OCI-LY7 (cell line): ENCODE measurements around the gene UGT1A4. TPM values are rescaled to one million over a fixed set of nuclear protein-coding genes. Genes with fewer than 3 reads are reported as not detected.

Experiments
- BruUV-seq: library from RNA; stranded (reverse); fragments of 400-500 nt; replicated peaks from 2 replicates; lab custom pipeline; 2021; lab: Mats Ljungman, UMichigan
- CTCF ChIA-PET: fragments of 300-600 bp; sonication (Branson Sonifier 250); formaldehyde crosslinking; loops from one replicate; lab custom pipeline; 2022; ENCODE audit warnings: antibody characterized with exemption; ENCODE audit not compliant: unreplicated experiment; lab: Charles Lee
- POLR2A ChIA-PET: fragments of 300-600 bp; sonication (Branson Sonifier 250); formaldehyde crosslinking; loops from one replicate; lab custom pipeline; 2022; ENCODE audit warnings: antibody characterized with exemption; lab: Charles Lee
- DNase-seq: peaks from one replicate; pipeline ENCODE4 v3.0.0-alpha.2; 2015; ENCODE audit warnings: low spot score
- H2AFZ ChIP-seq: fragments of 200-600 bp; sonication (generic), shearing (Covaris generic); 2 replicates; pipeline ENCODE4 v1.6.1; 2014; ENCODE audit warnings: mild to moderate bottlenecking, antibody characterized with exemption, low read length, moderate library complexity
- H3K27ac ChIP-seq: fragments of 200-600 bp; sonication (generic); 2 replicates; pipeline ENCODE4 v1.5.1; 2014; ENCODE audit warnings: mixed run types, low read depth, mild to moderate bottlenecking, moderate library complexity, low read length, inconsistent platforms; ENCODE audit not compliant: poor library complexity, severe bottlenecking
- H3K36me3 ChIP-seq: fragments of 200-600 bp; sonication (generic); 2 replicates; pipeline ENCODE4 v1.6.1; 2014; ENCODE audit warnings: mild to moderate bottlenecking, antibody characterized with exemption, low read length, moderate library complexity, mixed read lengths; ENCODE audit not compliant: insufficient read depth
- H3K4me1 ChIP-seq: fragments of 200-600 bp; sonication (generic); 2 replicates; pipeline ENCODE4 v1.5.1; 2014; ENCODE audit warnings: mild to moderate bottlenecking, low read length; ENCODE audit not compliant: insufficient read depth, poor library complexity, severe bottlenecking
- H3K4me2 ChIP-seq: fragments of 200-600 bp; sonication (generic); 2 replicates; pipeline ENCODE4 v1.6.1; 2014; ENCODE audit warnings: mild to moderate bottlenecking, low read length
- H3K4me3 ChIP-seq: fragments of 200-600 bp; sonication (generic); 2 replicates; pipeline ENCODE4 v1.5.1; 2014; ENCODE audit warnings: mild to moderate bottlenecking, low read depth, low read length; ENCODE audit not compliant: poor library complexity, severe bottlenecking
- H3K79me2 ChIP-seq: fragments of 200-600 bp; sonication (generic); 2 replicates; pipeline ENCODE4 v1.6.1; 2016; ENCODE audit warnings: low read depth, mild to moderate bottlenecking, low read length, moderate library complexity, mixed read lengths; ENCODE audit not compliant: insufficient read depth
- H3K9me2 ChIP-seq: fragments of 200-600 bp; sonication (generic); 2 replicates; pipeline ENCODE4 v1.6.1; 2016; ENCODE audit warnings: mild to moderate bottlenecking, low read length, mixed read lengths; ENCODE audit not compliant: insufficient read depth
- H3K9me3 ChIP-seq: fragments of 200-600 bp; sonication (generic); 2 replicates; pipeline ENCODE4 v1.6.1; 2014; ENCODE audit warnings: mild to moderate bottlenecking, mixed run types, low read length, mixed read lengths
- H4K20me1 ChIP-seq: fragments of 200-600 bp; sonication (generic); 2 replicates; pipeline ENCODE4 v1.6.1; 2014; ENCODE audit warnings: mild to moderate bottlenecking, antibody characterized with exemption, low read length, moderate library complexity, mixed read lengths; ENCODE audit not compliant: insufficient read depth
- EZH2phosphoT487 ChIP-seq: fragments of 200-600 bp; sonication (generic); IDR thresholded peaks from 2 replicates; pipeline ENCODE4 v1.6.1; 2018; ENCODE audit warnings: low read depth, borderline replicate concordance, mild to moderate bottlenecking, mixed run types, antibody characterized with exemption, low read length, moderate library complexity, mixed read lengths
- intact Hi-C: fragments of 100-400 bp; cut with micrococcal nuclease; formaldehyde crosslinking; loops from one replicate; pipeline ENCODE4 v1.10.0; 2022; ENCODE audit not compliant: unreplicated experiment
- total RNA-seq, 2 experiments: library from RNA; depleted of rRNA in 1 of 2; stranded (reverse); fragments of >200 nt in 1 of 2; shearing (Covaris generic) in 1 of 2; gene quantifications; 2 replicates each; pipeline ENCODE4 v1.2.3, GENCODE V29; 2014 to 2022
- TF ChIP-seq, protein P1 (sequence below): fragments of 200-600 bp; sonication (generic); conservative IDR thresholded peaks from 2 replicates; pipeline ENCODE4 v1.5.1; 2014; ENCODE audit warnings: mild to moderate bottlenecking, antibody characterized with exemption, low read length, moderate library complexity, mixed read lengths

UGT1A4 gene
- total RNA-seq, 2 experiments from 2014 or later, result not detected

DNA sequence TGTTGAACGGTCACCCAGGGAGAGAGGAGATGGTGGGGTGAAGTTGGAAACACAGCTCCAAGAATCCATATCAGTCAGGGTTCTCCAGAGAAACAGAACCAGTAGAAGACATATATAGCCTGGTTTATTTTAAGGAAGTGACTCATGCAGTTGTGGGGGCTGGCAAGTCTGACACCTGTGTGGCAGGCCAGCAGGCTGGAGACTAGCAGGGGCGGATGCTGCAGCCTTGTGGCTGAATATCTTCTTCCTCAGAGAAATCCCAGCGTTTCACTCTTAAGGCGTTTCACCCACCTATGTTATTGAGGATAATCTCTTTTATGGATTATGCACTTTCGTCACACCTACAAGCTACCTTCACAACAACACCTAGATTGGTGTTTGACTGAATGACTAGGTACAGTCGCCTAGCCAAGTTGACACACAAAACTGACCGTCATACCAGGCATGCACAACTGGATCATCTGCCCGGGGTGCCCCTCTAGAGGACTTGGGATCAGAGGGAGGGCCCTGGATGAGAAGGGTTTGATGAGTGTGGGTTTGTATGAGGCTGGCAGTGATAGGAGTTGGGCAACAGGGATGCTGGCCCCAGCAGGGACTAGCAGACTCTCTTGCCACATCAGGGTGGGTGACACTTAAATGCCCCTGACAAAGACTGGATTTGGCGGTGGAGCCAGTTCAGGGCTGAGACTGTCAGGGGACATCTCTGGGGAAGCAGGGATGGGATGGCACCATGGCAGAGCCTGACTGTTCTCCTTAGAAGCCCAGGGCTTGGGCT, 83.0 kb downstream of the UGT1A4 start:
- Histone ChIP-seq H3K4me1 (peaks cover 11% of the 10 kb centered on the region), H3K9me3 (no peaks in the 10 kb centered on the region), H2AFZ (no peak overlapping the region), H3K9me2 (no peaks in the 10 kb centered on the region), H3K4me3 (no peak overlapping the region), H4K20me1 (no peaks in the 10 kb centered on the region), H3K27ac (no peak overlapping the region), H3K4me2 (no peak overlapping the region; the same call in 1 of the 2 replicates), H3K79me2 (no peaks in the 10 kb centered on the region), H3K36me3 (no peaks in the 10 kb centered on the region)
- ChIA-PET CTCF (no interaction called here), POLR2A (interaction anchor here (1.3 kb wide), 1 partner anchor 10 kb away, joined by 3 read pairs; no protein-coding TSS in a partner anchor)
- peak; percentile 57 for DNase-seq
- intact Hi-C loops, result no loop called here
- TF ChIP-seq EZH2phosphoT487, result no peak
- TF ChIP-seq, protein P1, sequence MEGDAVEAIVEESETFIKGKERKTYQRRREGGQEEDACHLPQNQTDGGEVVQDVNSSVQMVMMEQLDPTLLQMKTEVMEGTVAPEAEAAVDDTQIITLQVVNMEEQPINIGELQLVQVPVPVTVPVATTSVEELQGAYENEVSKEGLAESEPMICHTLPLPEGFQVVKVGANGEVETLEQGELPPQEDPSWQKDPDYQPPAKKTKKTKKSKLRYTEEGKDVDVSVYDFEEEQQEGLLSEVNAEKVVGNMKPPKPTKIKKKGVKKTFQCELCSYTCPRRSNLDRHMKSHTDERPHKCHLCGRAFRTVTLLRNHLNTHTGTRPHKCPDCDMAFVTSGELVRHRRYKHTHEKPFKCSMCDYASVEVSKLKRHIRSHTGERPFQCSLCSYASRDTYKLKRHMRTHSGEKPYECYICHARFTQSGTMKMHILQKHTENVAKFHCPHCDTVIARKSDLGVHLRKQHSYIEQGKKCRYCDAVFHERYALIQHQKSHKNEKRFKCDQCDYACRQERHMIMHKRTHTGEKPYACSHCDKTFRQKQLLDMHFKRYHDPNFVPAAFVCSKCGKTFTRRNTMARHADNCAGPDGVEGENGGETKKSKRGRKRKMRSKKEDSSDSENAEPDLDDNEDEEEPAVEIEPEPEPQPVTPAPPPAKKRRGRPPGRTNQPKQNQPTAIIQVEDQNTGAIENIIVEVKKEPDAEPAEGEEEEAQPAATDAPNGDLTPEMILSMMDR, result peak; percentile 39
- no TSS peak for BruUV-seq

DNA sequence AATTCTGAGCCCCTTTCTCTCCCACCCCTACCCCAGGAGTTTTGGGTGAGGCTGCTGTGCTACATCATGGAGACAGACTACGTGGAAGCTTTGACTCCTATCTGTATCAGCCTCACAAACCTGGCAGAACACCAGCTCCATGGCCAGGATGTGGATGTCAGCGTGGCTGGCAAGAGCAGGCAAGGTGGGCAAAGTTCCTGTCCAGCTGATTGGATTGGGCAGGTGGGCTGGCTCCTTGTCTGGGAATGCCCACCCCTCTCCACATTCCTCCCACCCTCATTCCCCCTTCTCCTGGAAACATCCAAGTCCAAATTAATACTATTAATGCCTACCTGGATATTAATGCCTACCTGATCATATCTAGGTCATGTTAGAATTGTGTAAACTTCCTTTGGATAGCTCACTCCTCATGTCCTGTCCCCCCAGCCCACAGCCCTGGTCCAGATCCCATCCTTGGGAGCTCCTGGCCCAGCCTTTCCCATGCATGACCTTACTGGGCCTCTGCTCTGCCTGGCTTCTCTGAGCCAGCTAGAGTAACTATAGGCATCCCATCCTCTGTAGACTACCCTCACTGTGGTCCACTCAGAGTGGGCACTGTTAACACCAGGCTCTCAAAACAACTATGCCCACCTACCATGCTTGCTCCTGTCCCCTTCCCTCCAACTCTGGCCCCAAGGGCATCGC, 83.7 kb downstream of the UGT1A4 start:
- no peaks in the 10 kb centered on the region for H3K9me2 ChIP-seq
- ChIA-PET CTCF (no interaction called here), POLR2A (interaction anchor here (1.3 kb wide), 1 partner anchor 11 kb away, joined by 3 read pairs; no protein-coding TSS in a partner anchor)
- DNase-seq, result no peak
- H3K4me1 ChIP-seq, result peaks cover 11% of the 10 kb centered on the region
- no peaks in the 10 kb centered on the region for H4K20me1 ChIP-seq
- intact Hi-C loops, result no loop called here
- H3K36me3 ChIP-seq, result no peaks in the 10 kb centered on the region
- H3K27ac ChIP-seq, result no peak overlapping the region
- H3K4me2 ChIP-seq, result no peak overlapping the region
- H3K9me3 ChIP-seq, result no peaks in the 10 kb centered on the region
- H2AFZ ChIP-seq, result no peak overlapping the region
- no TSS peak for BruUV-seq
- TF ChIP-seq, protein P1, result no peak
- TF ChIP-seq EZH2phosphoT487, result no peak
- no peaks in the 10 kb centered on the region for H3K79me2 ChIP-seq
- H3K4me3 ChIP-seq, result no peak overlapping the region
